Measurements from ENCODE around the gene G6PC2. TPM values are rescaled to one million over a fixed set of nuclear protein-coding genes. Genes with fewer than 3 reads are reported as not detected.
A peak's percentile ranks its signal among the peaks of the same experiment; 100 is the strongest.

G6PC2 gene
- total and polyA plus RNA-seq, 10 of the 15 experiments (the other 5 are each of a cell fraction or from before 2014, with no cell fraction given): not detected

DNA sequence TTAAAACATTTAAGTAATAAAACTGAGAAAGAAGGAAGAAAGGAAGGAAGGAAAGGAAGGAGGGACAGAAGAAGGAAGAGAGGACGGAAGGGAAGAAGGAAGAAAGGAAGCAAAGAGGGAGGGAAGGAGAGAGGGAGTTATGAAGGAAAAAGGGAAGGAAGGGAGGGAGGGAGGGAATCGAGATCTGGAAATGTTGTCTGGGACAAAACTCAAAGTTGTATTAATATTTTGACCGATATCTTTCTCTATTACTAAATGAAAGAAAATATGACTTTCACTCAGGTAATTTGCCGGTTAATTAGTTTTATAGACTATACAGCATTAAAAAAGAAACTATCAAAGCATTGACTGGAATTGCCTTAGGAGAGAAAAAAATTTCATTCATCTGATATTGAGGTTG is 44.4 kb downstream of the G6PC2 start:
- Histone ChIP-seq H3K4me2 (ENCODE audit: control insufficient read depth, insufficient read depth) (no peak overlapping the region), H3K4me1 (ENCODE audit: control insufficient read depth, insufficient read depth, low read length) (no peaks in the 10 kb centered on the region), H2AFZ (ENCODE audit: control insufficient read depth, low read depth, low read length) (no peak overlapping the region), H3K79me2 (ENCODE audit: control insufficient read depth, insufficient read depth, low read length) (no peaks in the 10 kb centered on the region), H4K20me1 (ENCODE audit: control insufficient read depth, insufficient read depth) (no peaks in the 10 kb centered on the region), H3K27me3 (replicated peaks in 1 of 2; ENCODE audit: control insufficient read depth in 2 of 2, insufficient read depth in 2 of 2, low read length in 1 of 2) (0 out of 4 replicates have a peak, but pooled peaks cover 0 to 2% of the 10 kb centered on the region in 2 experiments), H3K36me3 (ENCODE audit: control insufficient read depth in 2 of 2, insufficient read depth in 2 of 2, low read length in 1 of 2) (no peaks in the 10 kb centered on the region), H3K9ac (ENCODE audit: control insufficient read depth, insufficient read depth, low read length) (no peak overlapping the region), H3K27ac (ENCODE audit: control insufficient read depth, insufficient read depth) (no peak overlapping the region), H3K9me3 (replicated peaks; ENCODE audit: control insufficient read depth, insufficient read depth, low read length) (no peaks in the 10 kb centered on the region), H3K4me3 (no peak overlapping the region)
- no peak for FAIRE-seq
- no peak for DNase-seq (ENCODE audit: low read depth, low spot score)
- CTCF ChIA-PET: interaction anchor here (0.7 to 2.2 kb wide), 4 partner anchors 9 to 470 kb away, joined by 3 to 6 read pairs (median 4); no protein-coding TSS in a partner anchor
- RAD21 ChIA-PET (ENCODE audit: unreplicated experiment): no interaction called here
- 38% methylated on average over 4 of the region's 4 CpGs for WGBS (ENCODE audit: insufficient coverage, insufficient replicate concordance, low lambda C conversion rate, missing lambda C conversion rate)
- ATAC-seq: no peak
- in situ Hi-C loops (cut with MboI) (no loop called here), intact Hi-C loops (cut with micrococcal nuclease; ENCODE audit: unreplicated experiment) (no loop called here)
- TF ChIP-seq ZNF217 (IDR thresholded peaks at IDR 0.05) (no peak), SUPT20H (IDR thresholded peaks at IDR 0.05; ENCODE audit: borderline replicate concordance, control insufficient read depth, low read depth, low read length) (no peak), NFIC (IDR thresholded peaks at IDR 0.05; ENCODE audit: low read depth, low read length) (no peak), ASH2L (IDR thresholded peaks at IDR 0.05; ENCODE audit: borderline replicate concordance, low read depth) (no peak), KDM1A (IDR thresholded peaks at IDR 0.05; ENCODE audit: borderline replicate concordance) (no peak), WRNIP1 (IDR thresholded peaks at IDR 0.05; ENCODE audit: borderline replicate concordance, low read depth, low read length) (no peak), NFYA (IDR thresholded peaks at IDR 0.05; ENCODE audit: borderline replicate concordance, low read depth, low read length) (no peak)
- no TSS peak for BruUV-seq (replicated peaks)
- POLR2A ChIA-PET: no interaction called here
- SMC1A ChIA-PET (ENCODE audit: uncharacterized antibody, unreplicated experiment): no interaction called here

DNA sequence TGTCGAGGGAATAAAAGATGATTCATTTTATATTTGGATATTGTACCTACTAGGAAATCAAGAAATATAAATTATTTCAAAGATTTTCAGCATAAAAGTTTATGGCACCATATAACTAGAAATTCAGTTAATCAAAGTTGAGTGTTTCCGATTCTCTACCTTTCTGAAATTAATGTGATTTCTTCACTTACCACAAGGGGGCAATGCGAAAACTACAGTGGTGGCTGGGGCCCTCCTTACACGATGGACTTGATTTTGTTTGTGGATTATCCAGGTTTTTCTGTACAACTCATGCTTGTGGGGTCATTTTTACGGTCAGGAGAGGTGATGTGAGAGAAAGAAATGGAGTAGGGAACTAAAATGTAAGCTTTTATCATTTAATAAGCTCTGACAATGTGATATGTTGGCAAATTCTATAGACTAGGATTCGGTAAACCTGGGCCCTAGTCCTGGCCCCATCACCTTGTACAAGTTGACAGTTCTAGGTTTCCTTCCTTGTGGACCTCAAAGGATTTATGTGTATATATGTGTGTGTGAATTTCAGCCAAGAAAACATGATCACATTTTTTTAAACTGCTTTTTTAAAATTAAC is 47.6 kb downstream of the G6PC2 start:
- H3K27ac ChIP-seq (ENCODE audit: control insufficient read depth, insufficient read depth): no peak overlapping the region
- BruUV-seq (replicated peaks): no TSS peak
- H3K27me3 ChIP-seq (replicated peaks in 1 of 2; ENCODE audit: control insufficient read depth in 2 of 2, insufficient read depth in 2 of 2, low read length in 1 of 2): 0 out of 4 replicates have a peak, but pooled peaks cover 0 to 2% of the 10 kb centered on the region in 2 experiments
- H3K4me3 ChIP-seq: no peak overlapping the region
- no peak overlapping the region for H3K4me2 ChIP-seq (ENCODE audit: control insufficient read depth, insufficient read depth)
- intact Hi-C loops (cut with micrococcal nuclease; ENCODE audit: unreplicated experiment) (no loop called here), in situ Hi-C loops (cut with MboI) (no loop called here)
- RAD21 ChIA-PET (ENCODE audit: unreplicated experiment): no interaction called here
- no peaks in the 10 kb centered on the region for H3K4me1 ChIP-seq (ENCODE audit: control insufficient read depth, insufficient read depth, low read length)
- H3K9me3 ChIP-seq (replicated peaks; ENCODE audit: control insufficient read depth, insufficient read depth, low read length): no peaks in the 10 kb centered on the region
- POLR2A ChIA-PET: no interaction called here
- SMC1A ChIA-PET (ENCODE audit: uncharacterized antibody, unreplicated experiment): interaction anchor here (0.7 to 1.4 kb wide), 2 partner anchors 10 to 193 kb away, joined by 3 to 4 read pairs; no protein-coding TSS in a partner anchor
- CTCF ChIA-PET: interaction anchor here (0.6 to 2.3 kb wide), 8 partner anchors 9 to 26 kb away, joined by 3 to 8 read pairs (median 5); no protein-coding TSS in a partner anchor
- TF ChIP-seq, protein P1, sequence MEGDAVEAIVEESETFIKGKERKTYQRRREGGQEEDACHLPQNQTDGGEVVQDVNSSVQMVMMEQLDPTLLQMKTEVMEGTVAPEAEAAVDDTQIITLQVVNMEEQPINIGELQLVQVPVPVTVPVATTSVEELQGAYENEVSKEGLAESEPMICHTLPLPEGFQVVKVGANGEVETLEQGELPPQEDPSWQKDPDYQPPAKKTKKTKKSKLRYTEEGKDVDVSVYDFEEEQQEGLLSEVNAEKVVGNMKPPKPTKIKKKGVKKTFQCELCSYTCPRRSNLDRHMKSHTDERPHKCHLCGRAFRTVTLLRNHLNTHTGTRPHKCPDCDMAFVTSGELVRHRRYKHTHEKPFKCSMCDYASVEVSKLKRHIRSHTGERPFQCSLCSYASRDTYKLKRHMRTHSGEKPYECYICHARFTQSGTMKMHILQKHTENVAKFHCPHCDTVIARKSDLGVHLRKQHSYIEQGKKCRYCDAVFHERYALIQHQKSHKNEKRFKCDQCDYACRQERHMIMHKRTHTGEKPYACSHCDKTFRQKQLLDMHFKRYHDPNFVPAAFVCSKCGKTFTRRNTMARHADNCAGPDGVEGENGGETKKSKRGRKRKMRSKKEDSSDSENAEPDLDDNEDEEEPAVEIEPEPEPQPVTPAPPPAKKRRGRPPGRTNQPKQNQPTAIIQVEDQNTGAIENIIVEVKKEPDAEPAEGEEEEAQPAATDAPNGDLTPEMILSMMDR (IDR thresholded peaks at IDR 0.05 in 2 of 3, conservative IDR thresholded peaks at IDR 0.05 in 1 of 3; ENCODE audit: control insufficient read depth in 2 of 3, extremely low read depth in 1 of 3, insufficient read depth in 1 of 3, low read depth in 3 of 3, low read length in 3 of 3): peak; percentile 39 to 68 (median 65)
- TF ChIP-seq, protein P2, sequence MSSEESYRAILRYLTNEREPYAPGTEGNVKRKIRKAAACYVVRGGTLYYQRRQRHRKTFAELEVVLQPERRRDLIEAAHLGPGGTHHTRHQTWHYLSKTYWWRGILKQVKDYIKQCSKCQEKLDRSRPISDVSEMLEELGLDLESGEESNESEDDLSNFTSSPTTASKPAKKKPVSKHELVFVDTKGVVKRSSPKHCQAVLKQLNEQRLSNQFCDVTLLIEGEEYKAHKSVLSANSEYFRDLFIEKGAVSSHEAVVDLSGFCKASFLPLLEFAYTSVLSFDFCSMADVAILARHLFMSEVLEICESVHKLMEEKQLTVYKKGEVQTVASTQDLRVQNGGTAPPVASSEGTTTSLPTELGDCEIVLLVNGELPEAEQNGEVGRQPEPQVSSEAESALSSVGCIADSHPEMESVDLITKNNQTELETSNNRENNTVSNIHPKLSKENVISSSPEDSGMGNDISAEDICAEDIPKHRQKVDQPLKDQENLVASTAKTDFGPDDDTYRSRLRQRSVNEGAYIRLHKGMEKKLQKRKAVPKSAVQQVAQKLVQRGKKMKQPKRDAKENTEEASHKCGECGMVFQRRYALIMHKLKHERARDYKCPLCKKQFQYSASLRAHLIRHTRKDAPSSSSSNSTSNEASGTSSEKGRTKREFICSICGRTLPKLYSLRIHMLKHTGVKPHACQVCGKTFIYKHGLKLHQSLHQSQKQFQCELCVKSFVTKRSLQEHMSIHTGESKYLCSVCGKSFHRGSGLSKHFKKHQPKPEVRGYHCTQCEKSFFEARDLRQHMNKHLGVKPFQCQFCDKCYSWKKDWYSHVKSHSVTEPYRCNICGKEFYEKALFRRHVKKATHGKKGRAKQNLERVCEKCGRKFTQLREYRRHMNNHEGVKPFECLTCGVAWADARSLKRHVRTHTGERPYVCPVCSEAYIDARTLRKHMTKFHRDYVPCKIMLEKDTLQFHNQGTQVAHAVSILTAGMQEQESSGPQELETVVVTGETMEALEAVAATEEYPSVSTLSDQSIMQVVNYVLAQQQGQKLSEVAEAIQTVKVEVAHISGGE (CRISPR knock-in tag; IDR thresholded peaks at IDR 0.05): no peak
- TF ChIP-seq CHD1 (IDR thresholded peaks at IDR 0.05; ENCODE audit: low read depth, low read length) (no peak), RUNX3 (IDR thresholded peaks at IDR 0.05; ENCODE audit: low read length) (no peak)
- DNase-seq (ENCODE audit: low read depth, low spot score) (no peak), ATAC-seq (peak; percentile 77), FAIRE-seq (peak; percentile 75)
- no peak overlapping the region for H2AFZ ChIP-seq (ENCODE audit: control insufficient read depth, low read depth, low read length)
- H4K20me1 ChIP-seq (ENCODE audit: control insufficient read depth, insufficient read depth): no peaks in the 10 kb centered on the region
- WGBS (ENCODE audit: insufficient coverage, insufficient replicate concordance, low lambda C conversion rate, missing lambda C conversion rate): 27% methylated on average over 6 of the region's 6 CpGs
- H3K9ac ChIP-seq (ENCODE audit: control insufficient read depth, insufficient read depth, low read length): no peak overlapping the region
- H3K79me2 ChIP-seq (ENCODE audit: control insufficient read depth, insufficient read depth, low read length): no peaks in the 10 kb centered on the region
- H3K36me3 ChIP-seq (ENCODE audit: control insufficient read depth in 2 of 2, insufficient read depth in 2 of 2, low read length in 1 of 2): no peaks in the 10 kb centered on the region
